A673 (cell line): ENCODE measurements around the gene DCAF8. TPM values are rescaled to one million over a fixed set of nuclear protein-coding genes. Genes with fewer than 3 reads are reported as not detected.

Source experiments
- BruUV-seq: library from RNA; stranded (reverse); fragments of 400-500 nt; replicated peaks from 2 replicates; lab custom pipeline; 2021; lab: Mats Ljungman, UMichigan
- CTCF ChIA-PET: fragments of 300-600 bp; sonication (Branson Sonifier 250); formaldehyde crosslinking; loops from one replicate; lab custom pipeline; 2022; ENCODE audit warnings: antibody characterized with exemption; lab: Charles Lee
- POLR2A ChIA-PET: fragments of 300-600 bp; sonication (Branson Sonifier 250); formaldehyde crosslinking; loops from one replicate; lab custom pipeline; 2022; ENCODE audit warnings: antibody characterized with exemption; ENCODE audit not compliant: low non-redundant PET; lab: Charles Lee
- DNase-seq: peaks from one replicate; pipeline ENCODE4 v3.0.0-alpha.2; 2015; ENCODE audit warnings: low spot score
- H3K27ac ChIP-seq: fragments of 200-600 bp; sonication (generic); 2 replicates; pipeline ENCODE4 v1.5.1; 2016; ENCODE audit warnings: mixed run types, low read depth, mild to moderate bottlenecking, mixed read lengths, antibody characterized with exemption, low read length; ENCODE audit not compliant: poor library complexity, severe bottlenecking
- H3K27me3 ChIP-seq: fragments of 200-600 bp; sonication (generic); replicated peaks from 2 replicates; pipeline ENCODE4 v1.6.1; 2017; ENCODE audit warnings: mixed run types, low read depth, mild to moderate bottlenecking, mixed read lengths, antibody characterized with exemption, low read length; ENCODE audit not compliant: insufficient read depth, poor library complexity
- H3K36me3 ChIP-seq: fragments of 200-600 bp; sonication (generic); 2 replicates; pipeline ENCODE4 v1.6.1; 2016; ENCODE audit warnings: mixed run types, mild to moderate bottlenecking, mixed read lengths, antibody characterized with exemption, low read length; ENCODE audit not compliant: insufficient read depth, poor library complexity, severe bottlenecking
- H3K4me1 ChIP-seq: fragments of 200-600 bp; sonication (generic); 2 replicates; pipeline ENCODE4 v1.6.1; 2017; ENCODE audit warnings: mixed run types, mild to moderate bottlenecking, mixed read lengths, antibody characterized with exemption, low read length; ENCODE audit not compliant: insufficient read depth, poor library complexity, severe bottlenecking
- H3K4me3 ChIP-seq: fragments of 200-600 bp; sonication (generic); 2 replicates; pipeline ENCODE4 v1.5.1; 2016; ENCODE audit warnings: low read depth, mixed run types, mild to moderate bottlenecking, mixed read lengths, low read length; ENCODE audit not compliant: poor library complexity, severe bottlenecking
- H3K9me3 ChIP-seq: fragments of 200-600 bp; sonication (generic); 2 replicates; pipeline ENCODE4 v1.6.1; 2016; ENCODE audit warnings: mixed run types, low read depth, mild to moderate bottlenecking, mixed read lengths, antibody characterized with exemption, low read length; ENCODE audit not compliant: poor library complexity, severe bottlenecking
- CTCF ChIP-seq: fragments of 300-800, 200-600 bp; sonication (generic); conservative IDR thresholded peaks from 2 replicates; pipeline ENCODE4 v1.5.1; 2017; ENCODE audit warnings: low read depth, mild to moderate bottlenecking, antibody characterized with exemption, low read length, moderate library complexity, mixed read lengths
- EZH2 ChIP-seq: fragments of 200-600 bp; sonication (generic); IDR thresholded peaks from 2 replicates; pipeline ENCODE4 v1.6.1; 2017; ENCODE audit warnings: borderline replicate concordance, low read depth, mild to moderate bottlenecking, mixed read lengths, antibody characterized with exemption, low read length; ENCODE audit not compliant: poor library complexity, severe bottlenecking
- intact Hi-C: fragments of 100-400 bp; cut with micrococcal nuclease; formaldehyde crosslinking; loops from one replicate; pipeline ENCODE4 v1.10.0; 2022; ENCODE audit not compliant: unreplicated experiment
- total RNA-seq: library from RNA; stranded (reverse); gene quantifications from 2 replicates; pipeline ENCODE4 v1.2.3, GENCODE V29; 2021

Gene DCAF8
- total RNA-seq, 1 experiment from 2014 or later: 108 TPM

GRCh38 chr1:160251011-160251410 is 11.3 kb downstream of the DCAF8 start:
- ChIA-PET CTCF (interaction anchor here (2.0 kb wide), 1 partner anchor 150 kb away, joined by 25 read pairs; no protein-coding TSS in a partner anchor), POLR2A (no interaction called here)
- no peak for TF ChIP-seq EZH2
- TF ChIP-seq CTCF: no peak
- H3K4me1 ChIP-seq: no peaks in the 10 kb centered on the region
- no TSS peak for BruUV-seq
- no peak for DNase-seq
- no peak overlapping the region for H3K4me3 ChIP-seq
- no peaks in the 10 kb centered on the region for H3K27me3 ChIP-seq
- H3K36me3 ChIP-seq: no peaks in the 10 kb centered on the region
- H3K27ac ChIP-seq: no peak overlapping the region
- no peaks in the 10 kb centered on the region for H3K9me3 ChIP-seq
- intact Hi-C loops: loop anchor here (5.0 kb wide), 1 partner anchor 59 kb away; the partner anchor contains the start of gene CASQ1

- CTCF ChIA-PET: no interaction called here
- POLR2A ChIA-PET: no interaction called here
- TF ChIP-seq CTCF: no peak
- no peak for TF ChIP-seq EZH2
- Histone ChIP-seq H3K4me1 (no peaks in the 10 kb centered on the region), H3K4me3 (no peak overlapping the region), H3K36me3 (peaks cover 18% of the 10 kb centered on the region), H3K9me3 (no peaks in the 10 kb centered on the region), H3K27ac (no peak overlapping the region), H3K27me3 (no peaks in the 10 kb centered on the region)
- intact Hi-C loops: no loop called here
- no TSS peak for BruUV-seq
- DNase-seq: no peak
Observed at GRCh38 chr1:160247053-160247452, 15.3 kb downstream of the DCAF8 start.

- intact Hi-C loops: no loop called here
- TF ChIP-seq EZH2 (no peak), CTCF (no peak)
- Histone ChIP-seq H3K4me1 (no peaks in the 10 kb centered on the region), H3K27ac (no peak overlapping the region), H3K9me3 (no peaks in the 10 kb centered on the region), H3K36me3 (peaks cover 26% of the 10 kb centered on the region), H3K4me3 (no peak overlapping the region), H3K27me3 (no peaks in the 10 kb centered on the region)
- no peak for DNase-seq
- ChIA-PET CTCF (no interaction called here), POLR2A (interaction anchor here (0.6 kb wide), 1 partner anchor 53 kb away, joined by 3 read pairs; no protein-coding TSS in a partner anchor)
- no TSS peak for BruUV-seq
Observed at GRCh38 chr1:160245434-160245833, 16.9 kb downstream of the DCAF8 start.
